ENCODE data around the gene PRPH2.

- TF ChIP-seq CTCF (IDR thresholded peaks at IDR 0.05; ENCODE audit: insufficient read depth, low read depth, low read length) = peak; percentile 88
- no peak for TF ChIP-seq EZH2 (IDR thresholded peaks at IDR 0.05; ENCODE audit: insufficient read depth, low read length)
Observed at GRCh38 chr6:42661540-42662153, 60.8 kb downstream of the PRPH2 start.

Measured in astrocyte (in vitro differentiated cells and primary cell).